HCT116 (cell line): ENCODE measurements around the gene SYNJ2. TPM values are rescaled to one million over a fixed set of nuclear protein-coding genes. Genes with fewer than 3 reads are reported as not detected.

Experiments used
- ATAC-seq: fragments of 200-7000 bp; cut with Tn5 transposase; 2 replicates; pipeline ENCODE4 v1.9.1; 2020; ENCODE audit warnings: mild to moderate bottlenecking, moderate library complexity
- BruUV-seq: library from RNA; stranded (reverse); fragments of 400-500 nt; replicated peaks from 2 replicates; lab custom pipeline; 2021; lab: Mats Ljungman, UMichigan
- CTCF ChIA-PET: fragments of 300-600 bp; sonication (Branson Sonifier 250); formaldehyde crosslinking; loops from one replicate; lab custom pipeline; 2021; ENCODE audit warnings: antibody characterized with exemption; lab: Charles Lee
- POLR2A ChIA-PET: fragments of 300-600, 350-600 bp; sonication (Branson Sonifier 250); formaldehyde crosslinking; loops from one replicate; lab custom pipeline; 2021; ENCODE audit warnings: antibody characterized with exemption; lab: Charles Lee
- RAD21 ChIA-PET, 2 experiments: fragments of 300-600 bp; sonication (Branson Sonifier 250); formaldehyde crosslinking; loops; one replicate each; lab custom pipeline; 2023; ENCODE audit warnings: low total read pairs in 2 of 2; ENCODE audit not compliant: uncharacterized antibody in 2 of 2, unreplicated experiment in 2 of 2, low non-redundant PET in 1 of 2; lab: Charles Lee
- DNase-seq: peaks from one replicate; pipeline ENCODE4 v3.0.0-alpha.2; 2010; ENCODE audit warnings: low read depth, low spot score
- H2AFZ ChIP-seq: fragments of 200-600 bp; shearing (Covaris generic), sonication (generic); 2 replicates; pipeline ENCODE4 v1.6.1; 2017; ENCODE audit warnings: low read depth, mixed run types, mixed read lengths, antibody characterized with exemption, low read length; ENCODE audit not compliant: poor library complexity, severe bottlenecking
- H3K27ac ChIP-seq: 2 replicates; pipeline ENCODE4 v1.5.1; 2012; ENCODE audit warnings: low read depth, low read length
- H3K27me3 ChIP-seq: fragments of 200-600 bp; sonication (generic); 2 replicates; pipeline ENCODE4 v1.6.1; 2016; ENCODE audit warnings: mixed run types, low read length, mixed read lengths; ENCODE audit not compliant: insufficient read depth
- H3K36me3 ChIP-seq, 2 experiments: fragments of 200-500 bp in 1 of 2; fragments of 200-600 bp in 1 of 2; sonication (Bioruptor generic) in 1 of 2; sonication (generic) in 1 of 2; 2 replicates each; pipeline versions ENCODE4 v1.5.1 to v1.6.1; 2014 to 2016; ENCODE audit warnings: low read length in 2 of 2, inconsistent platforms in 1 of 2, mixed read lengths in 1 of 2, mixed run types in 1 of 2; ENCODE audit not compliant: insufficient read depth in 2 of 2, control insufficient read depth in 1 of 2
- H3K4me1 ChIP-seq, 2 experiments: fragments of 200-600 bp in 1 of 2; sonication (generic) in 1 of 2; 2 replicates each; pipeline versions ENCODE4 v1.5.1 to v1.6.1; 2012 to 2017; ENCODE audit warnings: low read length in 2 of 2, inconsistent platforms in 1 of 2, mild to moderate bottlenecking in 1 of 2, mixed read lengths in 1 of 2, mixed run types in 1 of 2, moderate library complexity in 1 of 2; ENCODE audit not compliant: insufficient read depth in 2 of 2, control insufficient read depth in 1 of 2
- H3K4me2 ChIP-seq: fragments of 200-600 bp; sonication (generic); 2 replicates; pipeline ENCODE4 v1.6.1; 2017; ENCODE audit warnings: mixed run types, low read length, mixed read lengths
- H3K4me3 ChIP-seq, 2 experiments: fragments of 200-600 bp in 1 of 2; sonication (generic) in 1 of 2; replicated peaks in 1 of 2; 2 replicates each; pipeline ENCODE4 v1.5.1; 2011 to 2016; ENCODE audit warnings: low read length in 2 of 2, control low read depth in 1 of 2, low read depth in 1 of 2, mild to moderate bottlenecking in 1 of 2, mixed read lengths in 1 of 2, mixed run types in 1 of 2
- H3K79me2 ChIP-seq: fragments of 200-600 bp; sonication (generic); 2 replicates; pipeline ENCODE4 v1.6.1; 2017; ENCODE audit warnings: mild to moderate bottlenecking, mixed run types, low read length, moderate library complexity, mixed read lengths; ENCODE audit not compliant: insufficient read depth
- H3K9ac ChIP-seq: fragments of 200-600 bp; sonication (generic); 2 replicates; pipeline ENCODE4 v1.6.1; 2016; ENCODE audit warnings: low read length, mixed read lengths
- H3K9me2 ChIP-seq: fragments of 200-600 bp; sonication (generic), shearing (Covaris generic); 2 replicates; pipeline ENCODE4 v1.6.1; 2017; ENCODE audit warnings: mixed run types, mild to moderate bottlenecking, moderate library complexity; ENCODE audit not compliant: insufficient read depth
- H3K9me3 ChIP-seq, 2 experiments: fragments of 200-500 bp in 1 of 2; fragments of 200-600 bp in 1 of 2; sonication (Bioruptor generic) in 1 of 2; sonication (generic) in 1 of 2; 2 replicates each; pipeline ENCODE4 v1.6.1; 2014 to 2017; ENCODE audit warnings: low read length in 2 of 2, mixed read lengths in 2 of 2, inconsistent platforms in 1 of 2, low read depth in 1 of 2, mild to moderate bottlenecking in 1 of 2, mixed run types in 1 of 2, moderate library complexity in 1 of 2; ENCODE audit not compliant: control insufficient read depth in 1 of 2, insufficient read depth in 1 of 2
- H4K20me1 ChIP-seq: fragments of 200-600 bp; sonication (generic), shearing (Covaris generic); 2 replicates; pipeline ENCODE4 v1.6.1; 2017; ENCODE audit warnings: mixed run types, mild to moderate bottlenecking, moderate library complexity; ENCODE audit not compliant: insufficient read depth
- CBX3 ChIP-seq: IDR thresholded peaks from 2 replicates; pipeline ENCODE4 v1.6.1; 2012; ENCODE audit warnings: low read depth
- CEBPB ChIP-seq: IDR thresholded peaks from 2 replicates; pipeline ENCODE4 v1.6.1; 2012; ENCODE audit warnings: low read depth
- ELF1 ChIP-seq: IDR thresholded peaks from 2 replicates; pipeline ENCODE4 v1.6.1; 2012; ENCODE audit warnings: low read depth, borderline replicate concordance
- EZH2 ChIP-seq: fragments of 200-600 bp; sonication (generic); IDR thresholded peaks from 2 replicates; pipeline ENCODE4 v1.6.1; 2017; ENCODE audit warnings: antibody characterized with exemption, mixed run types
- JUND ChIP-seq: IDR thresholded peaks from 2 replicates; pipeline ENCODE4 v1.6.1; 2012
- RAD21 ChIP-seq: IDR thresholded peaks from 2 replicates; pipeline ENCODE4 v1.6.1; 2012; ENCODE audit warnings: low read depth, mild to moderate bottlenecking
- SIN3A ChIP-seq: IDR thresholded peaks from 2 replicates; pipeline ENCODE4 v1.6.1; 2012; ENCODE audit warnings: low read depth
- SP1 ChIP-seq: IDR thresholded peaks from 2 replicates; pipeline ENCODE4 v1.6.1; 2012; ENCODE audit warnings: low read depth
- SRF ChIP-seq: IDR thresholded peaks from 2 replicates; pipeline ENCODE4 v1.6.1; 2012; ENCODE audit warnings: low read depth
- TCF7L2 ChIP-seq: IDR thresholded peaks from 2 replicates; pipeline ENCODE4 v1.7.0; 2011; ENCODE audit warnings: borderline replicate concordance, inconsistent platforms; ENCODE audit not compliant: insufficient read depth, insufficient read length; ENCODE audit errors: extremely low read depth
- YY1 ChIP-seq: IDR thresholded peaks from 2 replicates; pipeline ENCODE4 v1.6.1; 2011; ENCODE audit warnings: low read length, low read depth, moderate library complexity, mild to moderate bottlenecking; ENCODE audit not compliant: insufficient replicate concordance; ENCODE audit errors: extremely low read depth
- ZFX ChIP-seq: fragments of 450-650 bp; IDR thresholded peaks from 2 replicates; pipeline ENCODE4 v1.6.1; 2017
- intact Hi-C: fragments of 100-400 bp; cut with micrococcal nuclease; formaldehyde crosslinking; loops from 2 replicates; pipeline ENCODE4 v1.10.0; 2022
- total RNA-seq: library from RNA; stranded (reverse); gene quantifications from one replicate; pipeline ENCODE4 v1.2.1, GENCODE V29; 2021; ENCODE audit not compliant: unreplicated experiment
- TF ChIP-seq, protein P1 (sequence below), 3 experiments: fragments of 200-600 bp in 1 of 3; sonication (generic) in 1 of 3; IDR thresholded peaks in 2 of 3; conservative IDR thresholded peaks in 1 of 3; 2 replicates each; pipeline ENCODE4 v1.5.1; 2012 to 2017; ENCODE audit warnings: low read depth in 2 of 3, low read length in 2 of 3, antibody characterized with exemption in 1 of 3, borderline replicate concordance in 1 of 3, control low read depth in 1 of 3, mild to moderate bottlenecking in 1 of 3, mixed read lengths in 1 of 3, mixed run types in 1 of 3, moderate library complexity in 1 of 3; ENCODE audit not compliant: insufficient read depth in 1 of 3
- TF ChIP-seq, protein P2 (sequence below): IDR thresholded peaks from 2 replicates; pipeline ENCODE4 v1.6.1; 2012; ENCODE audit warnings: low read depth
- TF ChIP-seq, protein P3 (sequence below): IDR thresholded peaks from 2 replicates; pipeline ENCODE4 v1.6.1; 2011; ENCODE audit warnings: mild to moderate bottlenecking, low read length, moderate library complexity; ENCODE audit not compliant: insufficient replicate concordance; ENCODE audit errors: extremely low read depth
- TF ChIP-seq, protein P4 (sequence below): IDR thresholded peaks from 2 replicates; pipeline ENCODE4 v1.6.1; 2012

The SYNJ2 gene
- total RNA-seq, 1 experiment from 2014 or later = 23.9 TPM

DNA sequence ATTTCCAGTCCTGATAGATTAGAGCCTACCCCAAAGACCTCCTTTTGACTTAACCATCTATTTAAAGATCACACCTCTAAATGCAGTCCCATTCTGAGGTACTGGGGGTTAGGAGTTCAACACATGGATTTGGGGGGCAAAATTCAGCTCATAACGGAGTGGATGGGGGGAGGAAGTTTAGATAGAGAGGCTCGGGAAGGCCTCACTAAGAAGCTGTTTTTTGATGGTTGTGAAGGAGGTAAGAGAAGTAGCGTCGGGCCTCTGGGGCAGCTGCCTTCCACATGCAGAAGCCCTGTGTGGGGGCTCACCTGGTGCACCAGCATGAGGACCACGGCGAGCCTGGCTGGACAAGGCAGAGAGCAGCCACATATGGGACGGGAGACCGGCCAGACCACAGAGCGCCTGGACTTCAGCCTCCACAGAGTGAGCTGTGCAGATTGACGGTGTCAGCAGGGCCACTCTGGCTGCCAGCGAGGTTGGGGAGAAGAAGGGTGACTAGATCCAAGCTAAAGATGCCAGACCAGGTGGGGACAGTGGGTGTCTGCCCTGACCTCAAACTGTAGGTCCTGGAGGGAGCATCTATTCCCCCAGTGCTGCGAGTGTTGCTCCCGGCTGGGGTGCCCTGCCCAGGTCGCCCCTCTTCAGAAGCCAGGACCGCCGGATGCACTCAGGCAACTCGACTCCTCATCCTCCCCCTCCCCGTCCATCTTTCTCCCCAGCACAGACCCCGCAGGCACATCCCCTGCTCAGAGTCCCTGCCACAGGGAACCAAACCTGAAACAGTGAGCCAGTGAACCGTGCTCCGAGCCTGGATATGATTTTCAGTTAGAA is 5.1 kb upstream of the SYNJ2 start:
- H3K9ac ChIP-seq = no peak overlapping the region

More for the DNA sequence above, 5.1 kb upstream of the SYNJ2 start:
- H4K20me1 ChIP-seq = no peaks in the 10 kb centered on the region
- H3K79me2 ChIP-seq = no peaks in the 10 kb centered on the region
- ChIA-PET POLR2A (no interaction called here), RAD21 (no interaction called here), CTCF (no interaction called here)
- H3K4me1 ChIP-seq = peaks cover 6 to 23% of the 10 kb centered on the region in 2 experiments; a peak in 3 of 4 replicates
- BruUV-seq = no TSS peak
- no peaks in the 10 kb centered on the region for H3K27me3 ChIP-seq
- H3K9me3 ChIP-seq = no peaks in the 10 kb centered on the region
- no peak overlapping the region for H3K4me2 ChIP-seq
- intact Hi-C loops = no loop called here
- no peak overlapping the region for H2AFZ ChIP-seq
- TF ChIP-seq, protein P1, sequence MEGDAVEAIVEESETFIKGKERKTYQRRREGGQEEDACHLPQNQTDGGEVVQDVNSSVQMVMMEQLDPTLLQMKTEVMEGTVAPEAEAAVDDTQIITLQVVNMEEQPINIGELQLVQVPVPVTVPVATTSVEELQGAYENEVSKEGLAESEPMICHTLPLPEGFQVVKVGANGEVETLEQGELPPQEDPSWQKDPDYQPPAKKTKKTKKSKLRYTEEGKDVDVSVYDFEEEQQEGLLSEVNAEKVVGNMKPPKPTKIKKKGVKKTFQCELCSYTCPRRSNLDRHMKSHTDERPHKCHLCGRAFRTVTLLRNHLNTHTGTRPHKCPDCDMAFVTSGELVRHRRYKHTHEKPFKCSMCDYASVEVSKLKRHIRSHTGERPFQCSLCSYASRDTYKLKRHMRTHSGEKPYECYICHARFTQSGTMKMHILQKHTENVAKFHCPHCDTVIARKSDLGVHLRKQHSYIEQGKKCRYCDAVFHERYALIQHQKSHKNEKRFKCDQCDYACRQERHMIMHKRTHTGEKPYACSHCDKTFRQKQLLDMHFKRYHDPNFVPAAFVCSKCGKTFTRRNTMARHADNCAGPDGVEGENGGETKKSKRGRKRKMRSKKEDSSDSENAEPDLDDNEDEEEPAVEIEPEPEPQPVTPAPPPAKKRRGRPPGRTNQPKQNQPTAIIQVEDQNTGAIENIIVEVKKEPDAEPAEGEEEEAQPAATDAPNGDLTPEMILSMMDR (IDR thresholded peaks at IDR 0.05 in 2 of 3, conservative IDR thresholded peaks at IDR 0.05 in 1 of 3; ENCODE audit: borderline replicate concordance in 1 of 3, insufficient read depth in 1 of 3, low read depth in 2 of 3, low read length in 2 of 3) = no peak
- TF ChIP-seq RAD21 (no peak), EZH2 (no peak), YY1 (no peak), ZFX (no peak), SRF (no peak), SP1 (no peak), ELF1 (no peak), SIN3A (no peak), CEBPB (no peak), JUND (no peak), TCF7L2 (no peak), CBX3 (no peak)
- TF ChIP-seq, protein P2, sequence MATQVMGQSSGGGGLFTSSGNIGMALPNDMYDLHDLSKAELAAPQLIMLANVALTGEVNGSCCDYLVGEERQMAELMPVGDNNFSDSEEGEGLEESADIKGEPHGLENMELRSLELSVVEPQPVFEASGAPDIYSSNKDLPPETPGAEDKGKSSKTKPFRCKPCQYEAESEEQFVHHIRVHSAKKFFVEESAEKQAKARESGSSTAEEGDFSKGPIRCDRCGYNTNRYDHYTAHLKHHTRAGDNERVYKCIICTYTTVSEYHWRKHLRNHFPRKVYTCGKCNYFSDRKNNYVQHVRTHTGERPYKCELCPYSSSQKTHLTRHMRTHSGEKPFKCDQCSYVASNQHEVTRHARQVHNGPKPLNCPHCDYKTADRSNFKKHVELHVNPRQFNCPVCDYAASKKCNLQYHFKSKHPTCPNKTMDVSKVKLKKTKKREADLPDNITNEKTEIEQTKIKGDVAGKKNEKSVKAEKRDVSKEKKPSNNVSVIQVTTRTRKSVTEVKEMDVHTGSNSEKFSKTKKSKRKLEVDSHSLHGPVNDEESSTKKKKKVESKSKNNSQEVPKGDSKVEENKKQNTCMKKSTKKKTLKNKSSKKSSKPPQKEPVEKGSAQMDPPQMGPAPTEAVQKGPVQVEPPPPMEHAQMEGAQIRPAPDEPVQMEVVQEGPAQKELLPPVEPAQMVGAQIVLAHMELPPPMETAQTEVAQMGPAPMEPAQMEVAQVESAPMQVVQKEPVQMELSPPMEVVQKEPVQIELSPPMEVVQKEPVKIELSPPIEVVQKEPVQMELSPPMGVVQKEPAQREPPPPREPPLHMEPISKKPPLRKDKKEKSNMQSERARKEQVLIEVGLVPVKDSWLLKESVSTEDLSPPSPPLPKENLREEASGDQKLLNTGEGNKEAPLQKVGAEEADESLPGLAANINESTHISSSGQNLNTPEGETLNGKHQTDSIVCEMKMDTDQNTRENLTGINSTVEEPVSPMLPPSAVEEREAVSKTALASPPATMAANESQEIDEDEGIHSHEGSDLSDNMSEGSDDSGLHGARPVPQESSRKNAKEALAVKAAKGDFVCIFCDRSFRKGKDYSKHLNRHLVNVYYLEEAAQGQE = no peak
- TF ChIP-seq, protein P3, sequence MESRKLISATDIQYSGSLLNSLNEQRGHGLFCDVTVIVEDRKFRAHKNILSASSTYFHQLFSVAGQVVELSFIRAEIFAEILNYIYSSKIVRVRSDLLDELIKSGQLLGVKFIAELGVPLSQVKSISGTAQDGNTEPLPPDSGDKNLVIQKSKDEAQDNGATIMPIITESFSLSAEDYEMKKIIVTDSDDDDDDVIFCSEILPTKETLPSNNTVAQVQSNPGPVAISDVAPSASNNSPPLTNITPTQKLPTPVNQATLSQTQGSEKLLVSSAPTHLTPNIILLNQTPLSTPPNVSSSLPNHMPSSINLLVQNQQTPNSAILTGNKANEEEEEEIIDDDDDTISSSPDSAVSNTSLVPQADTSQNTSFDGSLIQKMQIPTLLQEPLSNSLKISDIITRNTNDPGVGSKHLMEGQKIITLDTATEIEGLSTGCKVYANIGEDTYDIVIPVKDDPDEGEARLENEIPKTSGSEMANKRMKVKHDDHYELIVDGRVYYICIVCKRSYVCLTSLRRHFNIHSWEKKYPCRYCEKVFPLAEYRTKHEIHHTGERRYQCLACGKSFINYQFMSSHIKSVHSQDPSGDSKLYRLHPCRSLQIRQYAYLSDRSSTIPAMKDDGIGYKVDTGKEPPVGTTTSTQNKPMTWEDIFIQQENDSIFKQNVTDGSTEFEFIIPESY = no peak
- TF ChIP-seq, protein P4, sequence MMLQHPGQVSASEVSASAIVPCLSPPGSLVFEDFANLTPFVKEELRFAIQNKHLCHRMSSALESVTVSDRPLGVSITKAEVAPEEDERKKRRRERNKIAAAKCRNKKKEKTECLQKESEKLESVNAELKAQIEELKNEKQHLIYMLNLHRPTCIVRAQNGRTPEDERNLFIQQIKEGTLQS = no peak
- no peaks in the 10 kb centered on the region for H3K36me3 ChIP-seq
- DNase-seq (no peak), ATAC-seq (no peak)
- H3K9me2 ChIP-seq = no peaks in the 10 kb centered on the region
- no peak overlapping the region for H3K27ac ChIP-seq
- H3K4me3 ChIP-seq = no peak overlapping the region
